Stimulated activated CD8-positive, alpha-beta memory T cell treated with anti-CD3 and anti-CD28 coated beads, Interleukin-4, amount 100 ng/mL, for 4 hours (primary cell): ENCODE results near the gene TANGO2.

Source experiments
- DNase-seq, 2 donors: peaks; one replicate each; pipeline ENCODE4 v3.0.0-alpha.2; 2020; ENCODE audit warnings: low read depth in 2 of 2, low spot score in 1 of 2

The TANGO2 gene

DNA sequence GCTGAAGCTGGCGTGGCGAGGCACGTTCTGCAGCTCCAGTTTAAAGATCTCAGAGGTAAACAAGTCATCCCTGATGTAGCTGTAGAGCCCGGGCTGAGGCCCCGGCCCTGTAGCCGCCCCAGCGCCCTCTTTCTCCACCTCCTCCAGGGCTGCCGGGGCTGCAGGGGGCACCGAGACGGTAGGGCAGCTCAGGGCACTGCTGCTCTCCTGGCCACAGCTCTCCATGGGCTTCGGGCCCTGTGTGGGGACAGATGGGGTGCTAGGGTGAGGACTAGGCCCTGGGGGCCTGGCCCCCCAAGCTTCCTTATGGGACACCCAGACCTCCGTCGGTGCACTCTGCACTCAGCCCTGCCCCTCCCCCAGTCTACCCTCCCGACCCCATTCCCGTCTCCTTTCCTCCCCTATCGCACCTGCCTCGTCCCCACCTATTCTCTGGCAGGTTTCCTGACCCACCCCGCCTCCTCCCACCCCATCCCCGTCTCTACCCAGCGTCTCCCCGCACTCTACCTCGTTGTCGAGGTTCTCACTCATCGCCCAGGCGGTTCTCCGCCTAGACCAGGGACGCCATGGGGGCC, 95.6 kb downstream of the TANGO2 start:
- DNase-seq: no peak
